Panc1 (cell line): ENCODE data around the gene ALX4.

ENCODE experiments used
- CTCF ChIP-seq: fragments of 450-650 bp; IDR thresholded peaks from 2 replicates; pipeline ENCODE4 v1.5.1; 2017; ENCODE audit warnings: mild to moderate bottlenecking
- POLR2AphosphoS5 ChIP-seq: IDR thresholded peaks from 2 replicates; pipeline ENCODE4 v1.6.1; 2012; ENCODE audit warnings: mild to moderate bottlenecking, low read depth, low read length, moderate library complexity
- TCF7L2 ChIP-seq: IDR thresholded peaks from 2 replicates; pipeline ENCODE4 v1.6.1; 2011; ENCODE audit warnings: mild to moderate bottlenecking, low read depth, low read length, inconsistent platforms
- TF ChIP-seq, protein P1 (sequence below), 2 experiments: IDR thresholded peaks; 2 replicates each; pipeline ENCODE4 v1.6.1; 2011 to 2012; ENCODE audit warnings: low read depth in 2 of 2, control low read depth in 1 of 2, low read length in 1 of 2, mild to moderate bottlenecking in 1 of 2, moderate library complexity in 1 of 2; ENCODE audit not compliant: insufficient read depth in 1 of 2

- TF ChIP-seq CTCF (no peak), POLR2AphosphoS5 (no peak), TCF7L2 (no peak)
- TF ChIP-seq, protein P1, sequence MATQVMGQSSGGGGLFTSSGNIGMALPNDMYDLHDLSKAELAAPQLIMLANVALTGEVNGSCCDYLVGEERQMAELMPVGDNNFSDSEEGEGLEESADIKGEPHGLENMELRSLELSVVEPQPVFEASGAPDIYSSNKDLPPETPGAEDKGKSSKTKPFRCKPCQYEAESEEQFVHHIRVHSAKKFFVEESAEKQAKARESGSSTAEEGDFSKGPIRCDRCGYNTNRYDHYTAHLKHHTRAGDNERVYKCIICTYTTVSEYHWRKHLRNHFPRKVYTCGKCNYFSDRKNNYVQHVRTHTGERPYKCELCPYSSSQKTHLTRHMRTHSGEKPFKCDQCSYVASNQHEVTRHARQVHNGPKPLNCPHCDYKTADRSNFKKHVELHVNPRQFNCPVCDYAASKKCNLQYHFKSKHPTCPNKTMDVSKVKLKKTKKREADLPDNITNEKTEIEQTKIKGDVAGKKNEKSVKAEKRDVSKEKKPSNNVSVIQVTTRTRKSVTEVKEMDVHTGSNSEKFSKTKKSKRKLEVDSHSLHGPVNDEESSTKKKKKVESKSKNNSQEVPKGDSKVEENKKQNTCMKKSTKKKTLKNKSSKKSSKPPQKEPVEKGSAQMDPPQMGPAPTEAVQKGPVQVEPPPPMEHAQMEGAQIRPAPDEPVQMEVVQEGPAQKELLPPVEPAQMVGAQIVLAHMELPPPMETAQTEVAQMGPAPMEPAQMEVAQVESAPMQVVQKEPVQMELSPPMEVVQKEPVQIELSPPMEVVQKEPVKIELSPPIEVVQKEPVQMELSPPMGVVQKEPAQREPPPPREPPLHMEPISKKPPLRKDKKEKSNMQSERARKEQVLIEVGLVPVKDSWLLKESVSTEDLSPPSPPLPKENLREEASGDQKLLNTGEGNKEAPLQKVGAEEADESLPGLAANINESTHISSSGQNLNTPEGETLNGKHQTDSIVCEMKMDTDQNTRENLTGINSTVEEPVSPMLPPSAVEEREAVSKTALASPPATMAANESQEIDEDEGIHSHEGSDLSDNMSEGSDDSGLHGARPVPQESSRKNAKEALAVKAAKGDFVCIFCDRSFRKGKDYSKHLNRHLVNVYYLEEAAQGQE (IDR thresholded peaks at IDR 0.05; ENCODE audit: insufficient read depth in 1 of 2, low read depth in 2 of 2, low read length in 1 of 2): no peak
These were observed 86.7 kb downstream of the ALX4 start for GRCh38 chr11:44223238-44223637.
